Measurements from ENCODE around the gene GCNT2. TPM values are rescaled to one million over a fixed set of nuclear protein-coding genes. Genes with fewer than 3 reads are reported as not detected.

GCNT2 gene
- total RNA-seq, 1 donor from 2014 or later: 17.2 TPM

DNA sequence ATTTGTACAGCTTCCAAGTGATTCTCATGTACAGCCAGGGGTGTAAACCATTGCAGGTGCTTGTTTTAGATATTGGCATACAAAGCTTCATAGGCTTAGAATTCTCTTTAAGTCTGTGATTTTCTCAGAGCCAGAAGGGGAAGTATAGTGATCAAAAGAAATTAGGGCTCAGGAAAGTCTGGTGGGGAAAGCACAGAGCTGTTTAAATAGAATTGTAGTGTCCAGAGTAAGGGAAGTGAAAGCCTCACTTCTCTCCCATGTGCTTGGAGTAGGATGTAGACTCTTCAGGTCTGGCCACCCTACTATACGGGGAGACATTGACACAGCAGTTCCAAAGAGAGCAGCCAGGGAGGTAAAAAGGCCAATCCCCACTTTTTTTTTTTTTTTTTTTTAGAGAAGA lies 10.4 kb downstream of the GCNT2 start:
- TF ChIP-seq, protein P1, sequence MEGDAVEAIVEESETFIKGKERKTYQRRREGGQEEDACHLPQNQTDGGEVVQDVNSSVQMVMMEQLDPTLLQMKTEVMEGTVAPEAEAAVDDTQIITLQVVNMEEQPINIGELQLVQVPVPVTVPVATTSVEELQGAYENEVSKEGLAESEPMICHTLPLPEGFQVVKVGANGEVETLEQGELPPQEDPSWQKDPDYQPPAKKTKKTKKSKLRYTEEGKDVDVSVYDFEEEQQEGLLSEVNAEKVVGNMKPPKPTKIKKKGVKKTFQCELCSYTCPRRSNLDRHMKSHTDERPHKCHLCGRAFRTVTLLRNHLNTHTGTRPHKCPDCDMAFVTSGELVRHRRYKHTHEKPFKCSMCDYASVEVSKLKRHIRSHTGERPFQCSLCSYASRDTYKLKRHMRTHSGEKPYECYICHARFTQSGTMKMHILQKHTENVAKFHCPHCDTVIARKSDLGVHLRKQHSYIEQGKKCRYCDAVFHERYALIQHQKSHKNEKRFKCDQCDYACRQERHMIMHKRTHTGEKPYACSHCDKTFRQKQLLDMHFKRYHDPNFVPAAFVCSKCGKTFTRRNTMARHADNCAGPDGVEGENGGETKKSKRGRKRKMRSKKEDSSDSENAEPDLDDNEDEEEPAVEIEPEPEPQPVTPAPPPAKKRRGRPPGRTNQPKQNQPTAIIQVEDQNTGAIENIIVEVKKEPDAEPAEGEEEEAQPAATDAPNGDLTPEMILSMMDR (IDR thresholded peaks at IDR 0.05): no peak
- TF ChIP-seq POLR2A (IDR thresholded peaks at IDR 0.05): no peak
- TF ChIP-seq POLR2AphosphoS5 (IDR thresholded peaks at IDR 0.05; ENCODE audit: insufficient read depth in 1 of 2, low read depth in 1 of 2): no peak
- Histone ChIP-seq H3K9me3 (no peaks in the 10 kb centered on the region), H3K4me3 (no peak overlapping the region), H3K27ac (no peak overlapping the region), H3K36me3 (no peaks in the 10 kb centered on the region), H3K4me1 (no peaks in the 10 kb centered on the region), H3K27me3 (no peaks in the 10 kb centered on the region)
- intact Hi-C loops (cut with DNase I): no loop called here
- no peak for DNase-seq (ENCODE audit: extremely low spot score in 2 of 2)

DNA sequence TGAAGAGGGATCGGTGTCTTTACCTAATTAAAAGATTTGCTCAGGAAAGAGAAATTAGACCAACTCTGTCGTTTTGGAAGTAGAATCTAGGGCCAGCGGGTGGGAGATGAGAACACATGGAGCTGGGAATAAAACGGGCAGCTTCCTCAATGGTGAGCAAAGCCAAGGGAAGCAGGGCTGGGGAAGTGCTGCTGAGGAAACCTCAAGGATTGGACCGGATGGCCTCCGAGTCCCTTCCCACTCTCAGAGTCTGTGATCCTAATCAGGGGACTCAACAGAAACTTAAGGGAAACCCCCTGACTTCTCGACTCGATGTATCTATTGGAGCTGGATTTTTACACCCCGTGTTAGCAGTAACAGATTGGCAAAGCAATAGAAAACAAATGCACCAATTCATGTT lies 10.8 kb downstream of the GCNT2 start:
- DNase-seq (ENCODE audit: extremely low spot score in 2 of 2): no peak
- H3K4me1 ChIP-seq: no peaks in the 10 kb centered on the region
- intact Hi-C loops (cut with DNase I): no loop called here
- no peaks in the 10 kb centered on the region for H3K9me3 ChIP-seq
- no peak for TF ChIP-seq POLR2A (IDR thresholded peaks at IDR 0.05)
- no peak for TF ChIP-seq POLR2AphosphoS5 (IDR thresholded peaks at IDR 0.05; ENCODE audit: insufficient read depth in 1 of 2, low read depth in 1 of 2)
- TF ChIP-seq, protein P1 (IDR thresholded peaks at IDR 0.05): no peak
- no peak overlapping the region for H3K4me3 ChIP-seq
- no peaks in the 10 kb centered on the region for H3K36me3 ChIP-seq
- H3K27me3 ChIP-seq: no peaks in the 10 kb centered on the region
- no peak overlapping the region for H3K27ac ChIP-seq

DNA sequence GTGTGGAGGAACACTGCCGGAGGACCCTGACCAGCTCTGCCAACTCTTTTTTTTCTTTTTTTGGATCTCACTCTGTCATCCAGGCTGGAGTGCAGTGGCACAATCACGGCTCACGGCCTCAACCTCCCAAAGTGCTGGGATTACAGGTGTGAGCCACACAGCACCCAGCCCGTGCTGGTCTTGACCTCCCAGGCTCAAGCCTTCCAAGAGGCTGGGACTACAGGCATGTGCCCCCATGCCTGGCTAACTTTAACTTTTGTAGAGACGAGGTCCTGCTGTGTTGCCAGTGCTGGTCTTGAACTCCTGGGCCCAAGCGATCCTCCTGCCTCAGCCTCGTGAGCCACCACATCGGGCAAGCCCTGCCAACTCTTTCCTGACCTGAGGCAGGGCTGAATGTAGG lies 11.2 kb downstream of the GCNT2 start:
- Histone ChIP-seq H3K36me3 (no peaks in the 10 kb centered on the region), H3K27me3 (no peaks in the 10 kb centered on the region), H3K9me3 (no peaks in the 10 kb centered on the region), H3K4me3 (no peak overlapping the region), H3K27ac (no peak overlapping the region), H3K4me1 (no peaks in the 10 kb centered on the region)
- no peak for TF ChIP-seq POLR2AphosphoS5 (IDR thresholded peaks at IDR 0.05; ENCODE audit: insufficient read depth in 1 of 2, low read depth in 1 of 2)
- TF ChIP-seq, protein P1 (IDR thresholded peaks at IDR 0.05): no peak
- TF ChIP-seq POLR2A (IDR thresholded peaks at IDR 0.05): no peak
- no peak for DNase-seq (ENCODE audit: extremely low spot score in 2 of 2)
- intact Hi-C loops (cut with DNase I): no loop called here

DNA sequence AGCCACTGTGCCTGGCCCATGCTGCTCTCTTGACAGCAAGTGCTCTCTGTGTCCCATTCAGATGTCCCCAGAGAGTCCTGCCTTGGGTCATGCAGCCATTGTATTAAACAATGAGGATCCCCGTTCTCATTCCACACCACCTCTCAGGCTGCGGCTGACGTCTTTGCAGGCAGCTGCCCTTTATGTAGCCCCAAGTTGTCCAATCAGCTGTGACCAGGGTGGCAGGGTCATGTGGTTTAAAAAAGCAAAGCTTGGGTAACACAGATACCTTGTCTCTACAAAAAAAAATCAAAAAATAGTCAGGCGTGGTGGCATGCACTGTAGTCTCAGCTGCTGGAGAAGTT lies 13.2 kb downstream of the GCNT2 start:
- TF ChIP-seq, protein P1 (IDR thresholded peaks at IDR 0.05): no peak
- TF ChIP-seq POLR2AphosphoS5 (IDR thresholded peaks at IDR 0.05; ENCODE audit: insufficient read depth in 1 of 2, low read depth in 1 of 2) (no peak), POLR2A (IDR thresholded peaks at IDR 0.05) (no peak)
- no peaks in the 10 kb centered on the region for H3K4me1 ChIP-seq
- no peak for DNase-seq (ENCODE audit: extremely low spot score in 2 of 2)
- no peaks in the 10 kb centered on the region for H3K36me3 ChIP-seq
- intact Hi-C loops (cut with DNase I): no loop called here
- no peaks in the 10 kb centered on the region for H3K27me3 ChIP-seq
- no peak overlapping the region for H3K27ac ChIP-seq
- H3K9me3 ChIP-seq: no peaks in the 10 kb centered on the region
- H3K4me3 ChIP-seq: no peak overlapping the region

DNA sequence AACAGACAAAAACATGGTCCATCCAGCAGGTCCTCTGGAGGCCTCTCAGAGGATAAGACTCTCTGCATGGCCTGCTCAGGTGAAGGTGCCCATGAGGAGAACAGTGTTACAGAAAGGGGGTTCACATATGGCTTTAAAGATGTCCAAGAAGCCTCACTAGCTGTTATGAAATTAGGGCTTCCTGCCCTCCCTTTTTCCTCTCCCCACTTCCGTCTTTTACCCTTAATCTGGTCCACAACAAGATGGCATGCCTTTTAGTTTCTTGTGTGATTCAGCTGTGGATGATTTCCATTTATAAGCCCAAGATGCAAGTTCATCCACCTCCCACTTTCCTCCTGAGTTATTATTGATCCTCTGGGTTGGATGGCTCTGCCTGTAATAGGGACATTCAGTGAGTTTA lies 14.0 kb downstream of the GCNT2 start:
- no peak overlapping the region for H3K27ac ChIP-seq
- DNase-seq (ENCODE audit: extremely low spot score in 2 of 2): no peak
- intact Hi-C loops (cut with DNase I): no loop called here

More for the DNA sequence above, 14.0 kb downstream of the GCNT2 start:
- Histone ChIP-seq H3K9me3 (no peaks in the 10 kb centered on the region), H3K4me3 (no peak overlapping the region), H3K4me1 (no peaks in the 10 kb centered on the region), H3K36me3 (no peaks in the 10 kb centered on the region), H3K27me3 (no peaks in the 10 kb centered on the region)
- TF ChIP-seq, protein P1 (IDR thresholded peaks at IDR 0.05): no peak
- no peak for TF ChIP-seq POLR2A (IDR thresholded peaks at IDR 0.05)
- TF ChIP-seq POLR2AphosphoS5 (IDR thresholded peaks at IDR 0.05; ENCODE audit: insufficient read depth in 1 of 2, low read depth in 1 of 2): no peak
